Subcutaneous preadipocyte (primary cell): Measurements from ENCODE around the gene PRKAR1B. TPM values are rescaled to one million over a fixed set of nuclear protein-coding genes. Genes with fewer than 3 reads are reported as not detected.

Source experiments
- total RNA-seq: library from RNA; depleted of rRNA; stranded (reverse); fragments of >200 nt; gene quantifications from 2 replicates; pipeline ENCODE4 v1.2.3, GENCODE V29; 2012

The PRKAR1B gene
- 9.4 and 10.3 TPM in 2 replicates for total RNA-seq

DNA sequence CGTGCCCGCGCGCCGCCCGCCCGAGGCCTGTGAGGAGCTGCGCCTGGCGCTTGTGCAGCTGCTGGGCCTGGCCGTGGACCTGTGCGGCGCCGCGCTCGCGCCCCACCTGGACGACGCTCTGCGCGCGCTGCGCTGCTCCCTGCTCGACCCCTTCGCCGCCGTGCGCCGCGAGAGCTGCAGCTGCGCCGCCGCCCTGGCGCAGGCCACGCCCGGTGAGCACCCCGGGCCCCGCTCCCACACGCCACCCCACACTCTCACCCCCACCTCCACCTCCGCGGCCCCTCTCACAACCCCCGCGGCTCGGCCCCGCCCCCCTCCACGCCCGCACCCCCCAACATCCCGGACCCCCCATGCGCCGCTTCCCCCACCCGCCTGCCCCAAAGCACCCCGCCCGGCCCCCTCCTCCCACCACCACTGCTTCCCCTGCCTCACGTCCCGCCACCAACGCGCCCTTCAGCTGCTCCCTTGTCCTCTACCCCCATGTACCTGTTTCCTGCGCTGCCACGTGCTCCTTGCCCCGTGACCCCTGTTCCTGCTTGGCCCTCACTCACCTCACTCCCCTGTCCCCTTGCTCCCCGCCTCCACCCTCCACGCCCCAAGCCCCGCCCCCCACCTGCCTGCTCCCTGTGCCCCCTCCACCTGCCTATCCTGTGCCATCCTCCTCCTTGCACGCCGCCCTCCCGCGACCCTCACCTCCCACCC, at the start of gene PRKAR1B:
Gene PRKAR1B (minus strand): TSS at position 178 of the 702 bp plus-strand sequence. CDS start 15,776 bp downstream, outside the sequence.

DNA sequence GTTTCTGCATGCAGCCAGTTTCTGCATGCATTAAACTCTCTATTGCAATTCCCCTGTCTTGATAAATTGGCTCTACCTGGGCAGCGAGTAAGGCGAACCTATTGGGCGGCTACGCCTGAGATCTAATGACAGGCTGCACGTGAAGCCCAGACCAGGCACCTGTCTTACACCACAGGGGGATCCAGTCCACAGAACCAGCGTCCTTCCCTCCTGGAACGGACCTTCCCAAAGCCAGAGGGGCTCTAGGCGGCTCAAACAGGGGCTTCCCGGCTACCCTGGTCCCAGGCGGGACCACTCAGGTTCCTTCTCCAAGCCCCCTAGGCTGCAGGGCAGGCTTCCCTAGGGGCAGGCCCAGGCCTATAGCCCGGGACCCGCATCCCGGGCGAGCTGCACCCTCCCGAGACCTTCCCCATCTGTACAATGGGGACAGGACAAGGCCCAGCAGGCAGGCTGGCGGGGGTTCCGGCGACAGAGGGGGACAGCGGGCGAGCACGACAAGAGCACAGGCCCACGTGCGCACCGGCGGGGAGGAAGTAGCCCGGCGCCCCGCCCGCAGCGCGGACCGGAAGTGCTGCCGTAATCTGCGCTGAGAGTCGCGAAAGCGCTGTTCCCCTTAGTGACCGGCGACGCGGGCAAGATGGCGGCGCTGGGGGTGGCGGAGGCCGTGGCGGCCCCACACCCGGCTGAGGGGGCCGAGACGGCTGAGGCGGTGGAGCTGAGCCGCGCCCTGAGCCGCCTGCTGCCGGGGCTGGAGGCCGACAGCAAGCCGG, 812 bp downstream of the PRKAR1B start, which contains the start of gene DNAAF5:
Gene DNAAF5 (plus strand): TSS at position 616 of the 770 bp plus-strand sequence. CDS start 22 bp downstream, at position 638.

DNA sequence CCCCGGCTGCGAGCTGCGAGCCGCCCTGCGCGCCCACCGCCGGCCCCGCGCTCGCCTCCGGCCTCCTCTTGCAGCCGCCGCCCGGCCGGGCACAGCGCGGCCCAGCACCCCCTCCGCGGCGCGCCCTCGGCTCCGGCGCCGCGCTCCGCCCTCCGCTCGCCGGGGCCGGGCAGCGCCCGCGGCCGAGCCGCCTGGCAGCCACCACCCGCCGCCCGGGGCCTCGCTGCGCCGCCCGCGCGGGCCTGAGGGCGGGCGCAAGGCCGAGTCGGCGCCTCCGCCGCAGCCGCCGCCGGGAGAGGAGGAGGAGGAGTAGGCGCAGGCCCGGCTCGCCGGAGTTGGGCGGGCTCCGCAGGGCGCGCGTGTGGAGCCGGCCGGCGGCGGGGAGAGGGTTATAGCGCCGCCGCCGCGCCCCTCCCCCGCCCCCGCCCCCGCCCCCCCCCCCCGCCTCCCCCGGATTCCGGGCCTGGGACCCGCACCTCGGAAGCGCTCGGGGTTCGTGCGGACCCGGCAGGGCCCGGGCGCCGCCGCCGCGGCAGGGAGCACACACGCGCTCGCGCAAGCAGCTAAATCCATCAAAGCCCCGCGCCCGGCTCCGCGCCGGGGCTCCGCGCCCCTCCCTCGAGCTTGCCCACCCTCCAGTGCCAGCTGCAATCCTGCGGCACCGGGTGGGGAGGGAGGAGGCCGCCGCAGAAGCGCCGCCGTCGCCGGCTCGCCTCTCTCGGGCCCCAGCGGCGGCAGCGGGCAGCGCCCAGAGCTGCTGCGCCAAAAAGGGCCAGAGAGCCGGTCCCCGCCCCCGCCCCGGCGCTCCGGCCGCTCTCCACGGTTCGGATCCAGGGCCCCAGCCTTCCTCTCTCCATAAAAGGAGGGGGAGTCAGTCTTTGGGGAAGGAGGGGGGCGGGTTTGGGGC, 207.3 kb downstream of the PRKAR1B start, which contains the start of gene PDGFA:
Gene PDGFA (minus strand): TSS at position 363 of the 907 bp plus-strand sequence. CDS start 845 bp downstream, outside the sequence.

Other genes with a start within 250 kb of the PRKAR1B start
- 1.4 and 1.8 TPM in 2 replicates for gene PDGFA, start 207.4 kb downstream of the PRKAR1B start, total RNA-seq
- gene DNAAF5, start 582 bp downstream of the PRKAR1B start, total RNA-seq, result 43.0 and 50.4 TPM in 2 replicates
- gene SUN1, start 105.2 kb upstream of the PRKAR1B start, total RNA-seq, result 66.5 and 90.9 TPM in 2 replicates
- gene GET4, start 149.3 kb upstream of the PRKAR1B start, total RNA-seq, result 12.5 and 17.0 TPM in 2 replicates
- 0.73 and 1.2 TPM in 2 replicates for gene ADAP1, start 227.4 kb upstream of the PRKAR1B start, total RNA-seq
- gene COX19, start 248.3 kb upstream of the PRKAR1B start, total RNA-seq, result 6.2 and 9.8 TPM in 2 replicates